HepG2 (cell line): ENCODE measurements around the gene DSTYK. TPM values are rescaled to one million over a fixed set of nuclear protein-coding genes. Genes with fewer than 3 reads are reported as not detected.
A peak's percentile ranks its signal among the peaks of the same experiment; 100 is the strongest.

ENCODE experiments used
- ARHGAP35 ChIP-seq: sonication (generic); formaldehyde crosslinking; IDR thresholded peaks from 2 replicates; pipeline ENCODE4 v1.9.0; 2022; ENCODE audit warnings: mild to moderate bottlenecking, inconsistent platforms, moderate library complexity, missing genetic modification reagents, borderline replicate concordance
- E2F2 ChIP-seq: sonication (generic); formaldehyde crosslinking; IDR thresholded peaks from 2 replicates; pipeline ENCODE4 v1.4.0; 2020; ENCODE audit warnings: missing genetic modification reagents, borderline replicate concordance
- FOSL2 ChIP-seq: sonication (generic); formaldehyde crosslinking; IDR thresholded peaks from 2 replicates; pipeline ENCODE4 v1.4.0; 2020; ENCODE audit warnings: missing genetic modification reagents
- GATAD2A ChIP-seq: IDR thresholded peaks from 2 replicates; pipeline ENCODE4 v1.6.1; 2016
- GPN1 ChIP-seq: sonication (generic); formaldehyde crosslinking; IDR thresholded peaks from 2 replicates; pipeline ENCODE4 v1.5.1; 2020; ENCODE audit warnings: missing genetic modification reagents, borderline replicate concordance
- HCFC1 ChIP-seq: fragments of 150-350 bp; IDR thresholded peaks from 2 replicates; pipeline ENCODE4 v1.6.1; 2014; ENCODE audit warnings: low read depth, low read length
- HNRNPUL1 ChIP-seq: fragments of 200-400 bp; formaldehyde crosslinking; IDR thresholded peaks from 2 replicates; pipeline ENCODE4 v1.6.1; 2017; ENCODE audit warnings: low read depth, mild to moderate bottlenecking, low read length, moderate library complexity
- IKZF5 ChIP-seq: IDR thresholded peaks from 2 replicates; pipeline ENCODE4 v1.6.1; 2018; ENCODE audit warnings: missing genetic modification reagents, mild to moderate bottlenecking, missing compliant biosample characterization
- MLXIP ChIP-seq: sonication (generic); formaldehyde crosslinking; IDR thresholded peaks from 2 replicates; pipeline ENCODE4 v1.9.0; 2021; ENCODE audit warnings: missing genetic modification reagents, borderline replicate concordance
- MTA3 ChIP-seq: sonication (generic); formaldehyde crosslinking; IDR thresholded peaks from 2 replicates; pipeline ENCODE4 v1.4.0; 2020; ENCODE audit warnings: missing genetic modification reagents
- SNAPC2 ChIP-seq: sonication (generic); formaldehyde crosslinking; IDR thresholded peaks from 2 replicates; pipeline ENCODE4 v1.8.1; 2022; ENCODE audit warnings: mild to moderate bottlenecking, missing genetic modification reagents
- SPEN ChIP-seq: sonication (generic); formaldehyde crosslinking; IDR thresholded peaks from 2 replicates; pipeline ENCODE4 v1.5.1; 2020; ENCODE audit warnings: low read depth, mild to moderate bottlenecking, missing genetic modification reagents
- TBL1XR1 ChIP-seq: fragments of 150-350 bp; IDR thresholded peaks from 2 replicates; pipeline ENCODE4 v1.6.1; 2014; ENCODE audit warnings: borderline replicate concordance, low read length; ENCODE audit not compliant: partially characterized antibody
- TBX3 ChIP-seq: fragments of 450-650 bp; IDR thresholded peaks from 2 replicates; pipeline ENCODE4 v1.6.1; 2017; ENCODE audit warnings: antibody characterized with exemption, mild to moderate bottlenecking, inconsistent platforms, borderline replicate concordance
- TCF7L2 ChIP-seq: IDR thresholded peaks from 2 replicates; pipeline ENCODE4 v1.6.1; 2011; ENCODE audit warnings: mild to moderate bottlenecking, low read depth, low read length, moderate library complexity
- TEAD3 ChIP-seq: optimal IDR thresholded peaks from 2 replicates; pipeline ENCODE3; 2016; ENCODE audit warnings: borderline replicate concordance
- XRCC5 ChIP-seq: fragments of 200-400 bp; formaldehyde crosslinking; optimal IDR thresholded peaks from 2 replicates; pipeline ENCODE3; 2017; ENCODE audit warnings: mild to moderate bottlenecking, low read length
- ZBTB26 ChIP-seq: IDR thresholded peaks from 2 replicates; pipeline ENCODE4 v1.6.1; 2016; ENCODE audit warnings: missing compliant biosample characterization, missing genetic modification reagents, borderline replicate concordance
- ZBTB8A ChIP-seq: sonication (generic); formaldehyde crosslinking; IDR thresholded peaks from 2 replicates; pipeline ENCODE4 v1.4.0; 2020; ENCODE audit warnings: mild to moderate bottlenecking, low read depth, missing genetic modification reagents, borderline replicate concordance
- ZNF33B ChIP-seq: sonication (generic); formaldehyde crosslinking; IDR thresholded peaks from 2 replicates; pipeline ENCODE4 v1.5.1; 2020; ENCODE audit warnings: mild to moderate bottlenecking, missing genetic modification reagents
- ZNF749 ChIP-seq: sonication (generic); formaldehyde crosslinking; IDR thresholded peaks from 2 replicates; pipeline ENCODE4 v1.8.0; 2022; ENCODE audit warnings: mild to moderate bottlenecking, missing genetic modification reagents, moderate library complexity, borderline replicate concordance
- polyA plus RNA-seq, 8 experiments: library from polyadenylated mRNA; depleted of rRNA in 3 of 8; stranded (reverse) in 7 of 8; unstranded in 1 of 8; fragments of >200 nt; fragmentation: Illumina TruSeq in 4 of 8; extraction: Trizol in 4 of 8; gene quantifications; 2 replicates each; pipeline versions ENCODE4 v1.2.1 to v1.2.3, GENCODE V29; 2011 to 2016; ENCODE audit warnings: low read depth in 4 of 8, missing spikeins in 1 of 8, mixed read lengths in 1 of 8; ENCODE audit not compliant: insufficient read depth in 1 of 8
- total RNA-seq, 5 experiments: library from RNA; depleted of rRNA; stranded (reverse); fragments of >200 nt; fragmentation: Illumina TruSeq; extraction: Trizol; gene quantifications; 2 replicates each; pipeline ENCODE4 v1.2.3, GENCODE V29; 2016; ENCODE audit warnings: low read depth in 1 of 5

Gene DSTYK
- total and polyA plus RNA-seq, 2 of the 13 experiments (the other 11 are each of a cell fraction or from before 2014, with no cell fraction given), result 2.6 to 4.8 TPM

GRCh38 chr1:205255941-205256780, 44.7 kb upstream of the DSTYK start (continued):
- TF ChIP-seq MLXIP (CRISPR knock-in tag) (no peak), ZBTB8A (CRISPR knock-in tag) (no peak), ZBTB26 (CRISPR knock-in tag) (peak; percentile 34; the same call in 1 of the 2 replicates), TBL1XR1 (no peak), IKZF5 (CRISPR knock-in tag) (peak; percentile 51; the same call in 1 of the 2 replicates), HCFC1 (no peak), SNAPC2 (CRISPR knock-in tag) (no peak), TEAD3 (CRISPR knock-in tag) (peak; percentile 68), MTA3 (CRISPR knock-in tag) (no peak), HNRNPUL1 (no peak), ARHGAP35 (CRISPR knock-in tag) (no peak), ZNF749 (CRISPR knock-in tag) (no peak), ZNF33B (CRISPR knock-in tag) (0 out of 2 replicates have a peak, but pooled peaks have one; percentile 29), TCF7L2 (no peak), FOSL2 (CRISPR knock-in tag) (peak; percentile 45; the same call in 1 of the 2 replicates), XRCC5 (peak; percentile 57), E2F2 (no peak), GPN1 (CRISPR knock-in tag) (no peak), SPEN (CRISPR knock-in tag) (no peak), TBX3 (0 out of 2 replicates have a peak, but pooled peaks have one; percentile 7), GATAD2A (peak; percentile 30; the same call in 1 of the 2 replicates)
